NOMO-1 treated with DMSO at 0.1 percent for 48 hours (cell line): ENCODE data around the gene KCNH1.

Source experiments
- DNase-seq: peaks from one replicate; lab custom pipeline; 2025; ENCODE audit not compliant: unreplicated experiment; lab: John Stamatoyannopoulos, UW

KCNH1 gene

GRCh38 chr1:210654176-210654981, 479.6 kb downstream of the KCNH1 start:
- DNase-seq: peak; percentile 2

- DNase-seq: no peak
These were observed 480.2 kb downstream of the KCNH1 start for GRCh38 chr1:210653771-210654170.

DNA sequence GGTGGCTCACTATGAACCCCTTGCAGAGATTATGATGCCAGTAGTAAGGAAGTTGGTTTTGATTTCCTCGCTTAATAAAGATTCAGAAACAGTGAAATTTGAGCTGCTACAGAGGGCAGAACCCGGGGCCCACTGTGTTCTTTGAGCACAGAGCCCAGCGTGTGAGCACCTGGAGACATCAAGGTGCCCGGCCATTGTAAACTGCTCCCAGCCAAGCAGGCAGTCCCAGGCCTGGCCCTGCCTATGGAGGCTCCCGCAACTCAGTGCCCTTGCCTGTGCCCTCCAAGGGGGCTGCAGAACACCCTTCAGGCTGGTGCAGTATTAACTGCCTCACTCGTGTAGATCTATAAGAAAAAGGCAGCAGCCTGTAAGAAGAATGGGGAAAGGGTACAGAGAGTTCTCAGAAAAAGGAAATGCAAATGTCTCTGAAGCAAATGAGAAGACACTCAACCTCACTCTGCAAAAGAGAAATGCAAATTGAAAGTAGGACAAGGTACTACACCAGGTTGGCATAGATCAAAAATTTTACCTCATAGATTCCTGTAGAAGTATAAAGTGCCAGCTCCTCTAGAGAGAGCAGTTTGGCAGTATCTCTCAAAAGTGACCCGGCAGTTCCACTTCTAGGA, 481.5 kb downstream of the KCNH1 start:
- DNase-seq: no peak

DNA sequence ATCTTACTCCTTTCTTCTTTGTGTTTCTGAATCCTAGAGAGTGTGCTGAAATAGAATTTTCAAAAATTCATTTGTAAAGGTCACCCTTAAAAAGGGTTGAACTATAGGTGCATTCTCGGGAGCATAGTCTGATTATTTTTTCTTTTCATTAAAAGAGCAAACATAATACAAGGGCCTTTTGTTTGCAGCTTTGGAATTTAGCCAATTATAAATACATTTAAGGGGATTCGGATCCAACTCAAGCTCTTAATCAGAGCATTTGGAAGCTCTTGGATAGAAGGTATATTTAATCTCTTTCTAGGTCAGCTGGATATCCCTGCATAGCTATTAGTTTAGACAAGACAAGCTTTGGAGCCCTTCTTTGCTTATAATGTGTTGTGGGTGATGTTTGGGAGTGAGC, 483.5 kb downstream of the KCNH1 start:
- no peak for DNase-seq

- DNase-seq: no peak
These were observed 485.2 kb downstream of the KCNH1 start for GRCh38 chr1:210648588-210649269.

DNA sequence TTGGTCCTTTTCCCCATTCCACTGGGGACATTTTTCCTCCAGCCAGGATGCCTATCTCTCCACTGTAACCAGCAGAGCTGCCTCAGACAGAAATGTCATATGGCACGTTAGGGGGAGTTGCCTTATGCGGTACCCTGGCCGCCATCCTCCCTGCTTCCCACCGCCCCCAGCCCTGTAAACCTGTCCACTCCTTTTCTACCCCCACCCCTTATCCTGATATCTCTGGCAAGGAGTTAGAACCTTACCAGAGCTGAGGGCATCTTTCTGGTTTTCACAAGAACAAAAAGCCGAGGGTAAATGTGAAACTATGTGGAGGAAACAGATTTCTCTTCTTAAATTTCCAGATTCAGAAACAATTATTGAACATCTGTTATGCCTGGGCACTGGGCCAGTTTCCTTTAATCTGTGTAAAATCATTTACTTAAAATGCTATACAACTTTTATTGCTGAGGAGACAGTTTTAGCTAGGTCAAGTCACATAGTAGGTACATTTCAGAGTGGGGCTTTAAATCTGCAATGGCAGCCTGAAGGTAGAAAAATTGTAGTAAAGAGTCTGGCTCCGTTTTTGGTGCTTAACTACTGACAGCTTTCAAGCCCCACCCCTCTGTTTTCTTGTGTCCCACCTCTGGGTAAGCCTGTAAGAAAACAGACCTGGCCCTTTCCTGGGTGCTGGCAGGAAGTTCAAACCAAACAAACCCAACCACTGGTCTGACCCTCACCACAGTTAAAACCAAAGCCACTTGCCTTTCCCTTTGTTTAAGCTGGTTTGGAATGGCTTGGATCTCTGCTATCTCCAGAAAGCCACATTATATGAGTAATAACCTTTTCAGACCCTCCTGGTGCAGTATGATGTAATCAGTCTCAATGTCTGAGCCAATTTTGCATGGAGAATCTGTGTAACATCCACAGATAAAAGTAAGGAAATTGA, 486.3 kb downstream of the KCNH1 start:
- no peak for DNase-seq

GRCh38 chr1:210646258-210646616, 487.7 kb downstream of the KCNH1 start:
- no peak for DNase-seq

- DNase-seq: no peak
These were observed 488.2 kb downstream of the KCNH1 start for GRCh38 chr1:210645582-210646257.

- no peak for DNase-seq
These were observed 492.4 kb downstream of the KCNH1 start for GRCh38 chr1:210641582-210641981.

DNA sequence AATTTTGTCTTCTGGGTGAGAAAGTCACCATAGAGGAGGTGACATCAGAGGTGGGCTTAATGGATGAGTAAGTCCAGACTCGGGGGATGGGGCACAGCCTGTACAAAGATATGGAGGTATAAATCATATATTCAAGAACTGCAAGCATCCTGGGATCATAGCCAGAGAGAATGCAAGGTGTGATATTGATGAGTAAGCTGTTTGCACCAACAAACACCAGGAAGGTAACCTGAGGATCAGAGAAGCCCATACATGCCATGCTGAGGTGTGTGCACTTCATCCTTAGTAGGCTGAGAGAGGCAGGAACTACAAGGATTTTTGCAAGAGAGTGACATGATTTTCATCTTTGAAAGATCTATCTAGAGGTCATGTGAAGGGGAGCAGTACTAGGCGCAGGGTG, 498.8 kb downstream of the KCNH1 start:
- DNase-seq: no peak

DNA sequence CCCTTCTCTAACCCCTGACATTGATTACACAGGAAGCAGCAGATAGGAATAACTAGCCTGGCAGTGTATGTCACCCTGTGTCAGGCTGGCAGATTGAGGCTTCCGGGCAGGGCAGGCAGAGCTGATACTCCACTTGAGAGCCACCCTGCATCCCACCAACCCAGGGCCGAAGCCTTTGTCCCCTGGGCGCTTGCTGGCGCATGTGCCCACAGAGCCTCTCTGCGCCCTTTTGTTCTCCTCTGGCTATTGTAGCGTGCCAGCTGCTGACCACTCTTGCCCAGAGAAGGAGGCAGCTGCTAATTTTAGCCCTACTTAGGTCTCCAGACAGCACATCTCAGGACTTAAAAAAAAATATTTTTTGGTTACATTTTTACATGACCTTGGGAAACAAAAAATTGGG, 500.3 kb downstream of the KCNH1 start:
- DNase-seq: no peak

GRCh38 chr1:210633140-210633539, 500.8 kb downstream of the KCNH1 start:
- DNase-seq: no peak

DNA sequence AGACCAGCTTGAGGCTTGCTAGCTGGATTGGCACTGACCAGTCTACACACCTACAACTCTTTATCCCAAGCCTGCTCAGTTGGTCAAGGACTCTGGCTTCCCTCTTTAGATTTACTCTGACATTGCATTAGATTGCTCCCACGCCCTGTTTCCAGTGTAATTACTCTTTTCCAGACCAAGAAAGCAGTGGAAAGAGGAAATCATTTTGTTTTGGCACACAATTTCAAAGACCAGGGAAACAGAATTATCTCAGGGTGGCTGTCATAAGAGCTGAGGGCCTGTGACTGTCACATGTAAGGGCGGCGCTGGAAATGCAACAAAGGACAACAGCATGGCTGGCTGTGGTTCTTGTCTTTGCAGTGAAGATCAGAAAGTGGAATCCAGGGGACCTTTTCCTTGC, 502.5 kb downstream of the KCNH1 start:
- no peak for DNase-seq

- DNase-seq: no peak
These were observed 504.7 kb downstream of the KCNH1 start for GRCh38 chr1:210629276-210629675.

GRCh38 chr1:210627755-210628154, 506.2 kb downstream of the KCNH1 start:
- DNase-seq: no peak
